T-helper 1 cell (primary cell): ENCODE measurements around the gene NTM.
"Not testable (repeated sequence)": the region's sequence is repeated elsewhere in the genome, so short reads cannot be mapped to it uniquely, and the experiment has no call there.

Experiments used
- DNase-seq, 5 donors: peaks; one replicate each; pipeline ENCODE4 v3.0.0-alpha.2; 2012 to 2020

NTM gene

DNA sequence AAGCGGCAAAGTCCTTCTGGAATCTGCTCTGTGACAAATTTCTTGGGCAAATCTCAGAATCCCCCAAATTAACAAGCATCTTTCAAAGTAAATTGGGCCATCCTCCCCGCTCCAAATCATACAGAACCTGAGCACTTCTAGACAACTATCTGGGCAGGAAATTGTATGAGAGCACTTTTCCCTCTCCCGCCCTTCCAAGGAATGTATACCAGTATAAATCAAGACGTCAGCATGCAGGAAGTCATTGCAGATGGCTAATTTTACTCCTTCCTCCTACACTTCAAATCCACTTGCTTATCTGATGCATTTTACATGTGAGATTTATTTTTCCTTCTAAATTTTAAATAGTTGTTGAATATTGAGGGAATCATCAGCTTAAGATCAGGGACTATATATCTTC lies 52.1 kb downstream of the NTM start:
- no peak for DNase-seq

DNA sequence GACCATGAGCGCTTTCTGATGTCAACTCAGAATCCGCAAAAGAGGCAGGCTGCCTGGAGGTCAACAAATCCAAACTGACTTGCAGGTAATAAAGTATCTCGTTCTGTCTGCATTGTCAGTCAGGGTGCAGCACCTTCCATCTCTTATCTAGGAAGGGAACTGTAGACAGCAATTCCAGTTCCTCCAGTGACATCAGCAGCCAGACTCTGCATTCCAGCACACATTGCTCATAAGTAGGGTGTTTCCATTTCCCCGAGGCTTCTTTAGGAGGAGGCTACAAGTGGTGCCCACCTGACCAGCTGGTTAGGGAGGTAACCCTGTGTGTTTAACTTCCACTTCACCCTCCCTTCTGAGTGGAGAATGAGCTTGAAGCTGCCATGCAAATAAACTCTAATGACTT lies 53.3 kb downstream of the NTM start:
- no peak for DNase-seq

DNA sequence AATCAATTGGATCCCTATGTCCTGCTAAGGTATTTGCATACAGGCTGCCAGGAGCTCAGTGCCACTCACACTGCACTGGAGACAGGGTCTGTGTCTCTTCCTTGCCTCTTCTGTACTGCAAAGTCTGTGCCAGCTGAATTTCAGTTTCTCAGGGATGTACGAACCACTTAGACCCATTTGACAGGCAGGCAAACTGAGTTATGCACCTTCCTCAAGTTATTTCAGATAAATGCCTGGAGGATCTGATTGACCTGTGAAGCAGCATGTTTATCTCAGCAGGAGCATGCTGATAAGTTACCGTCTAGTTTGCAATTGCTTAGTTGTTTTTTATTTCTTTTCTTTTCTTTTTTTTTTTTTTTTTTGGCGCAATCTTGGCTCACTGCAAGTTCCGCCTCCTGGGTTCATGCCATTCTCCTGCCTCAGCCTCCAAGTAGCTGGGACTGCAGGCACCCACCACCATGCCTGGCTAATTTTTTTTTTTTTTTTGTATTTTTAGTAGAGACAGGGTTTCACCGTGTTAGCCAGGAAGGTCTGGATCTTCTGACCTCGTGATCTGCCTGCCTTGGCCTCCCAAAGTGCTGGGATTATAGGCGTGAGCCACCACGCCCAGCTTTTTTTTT lies 54.0 kb downstream of the NTM start:
- not testable (repeated sequence) for DNase-seq

DNA sequence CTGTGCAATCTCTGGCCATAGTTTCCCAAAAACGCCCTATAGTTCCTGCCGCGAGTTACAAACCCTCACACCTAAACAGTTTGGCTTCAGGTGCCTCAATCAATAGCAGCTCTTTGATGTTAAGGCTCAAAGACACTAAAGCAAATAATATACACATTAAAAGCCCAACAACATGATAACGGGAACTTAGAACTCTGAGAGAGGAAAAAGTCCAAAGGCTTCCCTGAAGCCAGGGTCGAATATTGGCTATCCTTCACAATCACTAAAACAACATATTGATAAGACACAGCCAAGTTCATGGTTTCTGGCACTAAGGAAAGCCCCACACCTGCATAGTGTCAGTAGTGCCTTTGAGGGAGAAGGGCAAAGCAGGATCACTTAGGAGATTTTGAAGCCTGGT lies 54.9 kb downstream of the NTM start:
- no peak for DNase-seq

DNA sequence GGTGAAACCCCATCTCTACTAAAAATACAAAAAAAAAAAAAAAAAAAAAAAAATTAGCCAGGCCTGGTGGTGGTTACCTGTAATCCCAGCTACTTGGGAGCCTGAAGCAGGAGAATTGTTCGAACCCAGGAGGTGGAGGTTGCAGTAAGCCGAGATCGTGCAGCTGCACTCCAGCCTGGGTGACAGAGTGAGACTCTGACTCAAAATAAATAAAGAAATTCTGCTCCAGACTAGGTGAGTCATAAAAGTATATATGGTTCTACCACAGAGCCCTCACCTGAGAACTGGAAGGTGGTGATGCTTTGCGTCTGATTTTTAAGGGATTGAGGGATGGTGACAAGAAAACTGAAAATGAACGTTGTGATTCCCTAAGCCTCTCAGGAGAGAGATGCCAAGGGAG lies 58.4 kb downstream of the NTM start:
- no peak for DNase-seq

DNA sequence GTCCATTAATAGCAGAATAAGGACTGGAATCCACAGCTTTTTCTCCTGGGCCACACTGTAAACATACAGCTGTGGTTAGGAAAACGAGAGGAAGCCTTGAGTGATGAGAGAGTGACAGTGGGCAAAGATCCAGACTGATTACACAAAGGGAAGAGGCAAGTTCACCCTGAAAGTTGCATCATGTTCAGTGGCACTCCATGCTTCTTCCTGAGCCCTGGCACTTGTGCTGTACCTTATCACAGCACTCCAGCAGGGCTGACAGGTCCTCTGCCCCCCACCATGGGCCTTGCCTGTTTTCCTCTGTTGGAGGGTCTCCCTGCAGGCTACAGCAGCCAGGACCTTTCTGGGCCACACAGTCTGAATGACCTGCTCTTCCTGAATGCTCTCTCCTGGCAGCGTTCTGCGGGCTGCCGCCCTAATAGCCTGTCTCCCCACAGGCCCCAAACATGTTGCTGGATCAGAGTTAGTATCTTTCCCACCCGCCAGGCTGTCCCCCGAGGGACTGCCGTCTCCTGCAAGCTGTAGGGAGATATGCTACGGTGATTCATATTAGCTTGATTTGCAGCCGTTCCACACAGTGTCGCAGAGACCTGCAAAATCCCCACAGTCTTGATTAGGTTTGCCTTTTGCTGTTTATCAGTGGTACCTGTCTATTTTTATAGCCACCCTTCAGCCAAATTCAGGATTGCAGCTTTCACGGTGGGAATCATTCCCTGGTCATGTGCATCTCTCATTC lies 60.2 kb downstream of the NTM start:
- no peak for DNase-seq

DNA sequence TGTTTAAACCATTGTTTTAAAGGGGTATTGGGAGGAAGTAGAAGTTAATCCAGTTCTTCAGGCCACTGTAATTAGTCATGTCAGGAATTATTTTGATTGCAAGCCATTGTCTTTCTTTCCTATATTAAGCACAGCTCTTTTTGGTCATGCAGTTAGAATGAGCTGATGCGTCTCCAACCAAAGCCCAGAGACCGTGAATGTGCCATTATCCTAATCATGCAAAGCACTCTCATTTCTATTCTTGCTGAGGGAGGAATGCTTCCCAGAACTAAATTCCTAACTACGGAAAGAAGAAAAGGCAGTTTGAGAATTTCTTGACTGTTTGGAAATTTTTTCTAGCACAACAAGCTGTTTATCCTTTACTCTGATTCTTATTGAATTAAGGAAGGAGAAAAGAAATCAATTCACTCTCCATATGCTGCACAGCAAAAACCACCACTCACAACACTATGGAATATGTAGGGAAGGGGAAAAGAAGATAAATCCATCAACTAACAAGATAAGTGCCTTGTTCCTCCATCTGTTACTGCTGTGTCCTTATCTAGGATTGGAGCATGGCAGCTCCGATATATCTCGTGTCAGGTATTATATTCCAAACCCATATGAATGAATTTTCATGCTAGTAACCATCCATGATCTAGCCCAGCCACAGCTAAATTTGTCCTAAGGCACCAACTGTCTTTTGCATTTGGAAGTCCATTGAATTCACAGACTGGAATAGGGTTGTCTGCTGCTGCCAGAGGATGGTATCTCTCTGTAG lies 70.8 kb downstream of the NTM start:
- DNase-seq, result no peak

DNA sequence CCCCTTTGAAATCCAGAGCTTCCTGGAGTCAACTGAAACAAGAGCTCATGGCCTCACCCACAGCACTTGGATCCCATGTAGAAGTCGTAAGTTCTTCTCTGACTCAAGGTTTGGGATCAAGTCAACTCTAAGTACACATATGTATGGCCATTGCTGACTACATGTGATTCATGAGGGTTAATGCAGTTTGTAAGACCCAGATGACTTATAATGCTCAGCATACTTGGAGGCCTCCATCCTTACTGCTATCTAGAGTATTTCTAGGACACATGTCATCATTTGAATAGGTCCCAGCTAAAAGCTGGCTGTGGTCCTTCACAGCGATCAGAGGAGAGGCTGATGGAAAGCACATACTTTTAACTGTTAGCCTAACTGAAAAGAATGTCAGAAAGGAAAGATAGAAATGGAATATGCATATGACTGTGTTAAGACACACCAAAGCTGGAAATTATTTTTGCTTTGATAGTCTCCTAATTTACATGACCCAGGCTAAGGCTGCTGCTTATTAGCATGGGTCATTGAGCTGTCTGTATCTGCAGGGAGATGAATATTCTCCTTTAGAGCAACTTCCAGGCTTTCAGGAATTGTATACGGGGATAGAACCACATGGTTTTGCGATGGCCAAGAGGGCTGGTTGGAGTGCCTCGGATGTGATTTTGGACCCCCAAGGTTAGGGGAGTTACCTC lies 76.3 kb downstream of the NTM start:
- DNase-seq, result no peak

DNA sequence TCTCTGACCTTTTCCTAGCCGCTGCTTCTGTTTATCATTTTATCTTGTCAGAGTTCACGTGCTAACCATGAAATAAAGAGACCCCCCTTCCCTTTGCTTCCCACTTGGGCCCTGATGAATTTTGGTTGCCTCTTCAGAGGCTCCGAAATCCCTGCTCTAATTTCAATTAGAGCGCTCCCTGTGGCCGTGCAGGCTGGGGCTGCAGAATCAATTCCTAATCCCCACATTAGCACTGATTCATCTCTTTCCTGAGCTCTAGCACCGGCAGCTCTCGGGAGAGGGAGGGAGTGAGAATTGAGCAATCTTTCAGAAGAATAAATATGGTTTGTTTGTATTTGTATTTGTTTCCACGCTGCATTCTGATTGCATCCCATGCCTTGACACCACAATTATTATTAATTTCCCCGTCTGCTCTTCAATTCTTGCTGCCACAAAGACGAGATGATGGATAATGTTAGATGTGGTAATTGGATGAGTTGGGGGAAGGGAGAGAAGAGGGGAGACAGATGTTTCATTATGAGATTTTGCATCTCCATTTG lies 76.9 kb downstream of the NTM start:
- no peak for DNase-seq

DNA sequence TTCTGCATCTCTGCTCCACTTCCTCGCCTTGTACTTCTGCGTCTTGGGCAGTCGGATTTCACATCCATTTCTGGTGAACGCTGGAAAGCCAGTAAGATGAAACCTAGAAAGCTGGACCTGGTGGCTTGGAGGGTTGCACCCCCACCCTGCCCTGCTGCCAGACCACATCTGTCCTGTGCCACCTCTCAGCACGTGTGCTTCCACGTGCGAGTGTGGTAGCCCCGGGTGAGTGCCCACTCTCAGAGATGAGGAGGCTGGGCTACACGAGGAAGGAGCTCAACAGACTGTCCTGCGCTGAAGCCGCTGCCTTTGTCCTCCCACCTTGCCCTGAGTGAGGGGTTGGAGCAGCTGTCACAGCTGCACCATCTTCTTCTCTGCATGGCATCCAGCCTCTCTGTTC lies 77.5 kb downstream of the NTM start:
- no peak for DNase-seq

DNA sequence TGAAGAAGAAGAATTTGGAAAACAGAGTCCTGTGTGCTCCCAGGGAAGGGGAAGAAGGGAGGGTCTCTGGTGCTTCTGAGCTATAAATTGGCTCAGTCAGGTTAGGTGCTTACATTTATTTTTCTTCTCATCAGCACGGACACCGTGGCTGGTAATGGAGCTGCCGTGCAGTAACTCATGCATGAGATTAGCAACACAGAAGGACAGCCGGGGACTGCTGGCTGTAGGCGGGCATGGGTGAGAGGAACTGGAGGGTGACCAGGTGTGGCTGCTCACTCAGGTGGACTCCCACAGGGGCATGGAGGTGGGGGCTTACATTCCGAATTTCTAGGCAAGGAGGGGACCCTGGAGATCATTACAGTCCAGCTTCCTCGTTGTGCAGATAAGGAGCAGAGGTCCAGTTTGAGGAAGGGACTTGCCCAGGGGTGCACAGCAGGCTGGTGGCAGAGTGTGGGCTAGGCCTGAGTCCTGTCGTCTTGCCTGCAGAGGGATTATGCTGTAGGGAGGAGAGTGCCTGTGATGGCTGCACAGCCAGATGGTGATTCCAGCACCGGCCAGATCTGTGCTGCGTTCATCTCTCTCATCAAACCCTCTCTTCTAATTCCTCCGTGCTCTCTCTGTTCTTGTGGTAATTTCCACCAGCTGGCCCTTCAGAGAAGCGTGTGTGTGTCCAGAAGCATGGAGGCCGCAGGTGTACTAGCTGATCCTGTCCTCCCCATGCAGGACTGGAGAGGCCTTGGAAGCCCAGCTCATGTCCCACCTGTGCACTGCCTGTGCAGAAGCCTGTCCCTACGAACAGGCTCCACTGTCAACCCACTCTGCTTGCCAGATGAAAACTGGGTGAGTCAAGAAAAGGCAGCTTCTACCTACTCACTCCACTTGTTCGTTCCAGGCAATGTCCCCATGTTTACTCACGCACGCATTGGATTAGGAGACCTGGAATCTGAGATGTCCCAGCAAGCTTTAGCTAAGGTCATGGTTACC lies 78.9 kb downstream of the NTM start:
- no peak for DNase-seq

DNA sequence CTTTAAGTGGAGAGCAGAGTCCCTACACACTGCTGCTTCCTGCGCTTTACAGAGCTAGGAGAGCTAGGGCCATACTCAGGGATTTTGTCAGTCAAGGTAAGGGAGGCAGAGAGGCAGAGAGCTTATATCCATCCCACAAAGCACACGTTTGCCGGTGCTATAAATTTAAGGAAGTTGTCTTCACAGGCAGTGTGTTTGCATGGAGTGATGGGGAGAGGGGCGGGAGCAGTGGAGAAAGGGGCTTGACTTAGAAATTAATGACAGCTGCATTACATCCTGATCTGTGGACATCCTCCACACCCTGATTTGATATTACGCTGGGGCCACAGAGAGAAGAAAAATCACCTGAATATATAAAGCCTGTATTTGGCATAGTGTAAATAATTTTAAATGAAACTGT lies 84.1 kb downstream of the NTM start:
- no peak for DNase-seq

DNA sequence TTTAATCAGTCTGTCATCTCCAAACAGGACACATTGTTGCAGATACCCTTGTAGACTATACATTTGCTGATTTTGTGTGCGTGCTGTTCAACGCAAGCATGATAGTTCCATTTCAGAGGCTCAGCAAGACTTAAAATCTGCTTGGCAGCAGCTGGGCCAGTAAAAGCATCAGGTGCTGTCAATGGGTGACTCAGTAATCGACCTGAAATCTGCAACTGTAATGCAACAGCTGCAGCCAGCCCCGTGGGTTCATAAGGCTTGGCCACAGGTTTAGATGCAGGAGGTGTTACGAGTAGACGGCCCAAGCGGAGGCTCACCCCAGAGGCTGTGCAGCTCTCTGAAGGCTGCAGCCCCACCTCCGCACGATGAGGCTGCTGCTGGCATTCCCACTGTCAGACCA lies 84.6 kb downstream of the NTM start:
- DNase-seq, result no peak

DNA sequence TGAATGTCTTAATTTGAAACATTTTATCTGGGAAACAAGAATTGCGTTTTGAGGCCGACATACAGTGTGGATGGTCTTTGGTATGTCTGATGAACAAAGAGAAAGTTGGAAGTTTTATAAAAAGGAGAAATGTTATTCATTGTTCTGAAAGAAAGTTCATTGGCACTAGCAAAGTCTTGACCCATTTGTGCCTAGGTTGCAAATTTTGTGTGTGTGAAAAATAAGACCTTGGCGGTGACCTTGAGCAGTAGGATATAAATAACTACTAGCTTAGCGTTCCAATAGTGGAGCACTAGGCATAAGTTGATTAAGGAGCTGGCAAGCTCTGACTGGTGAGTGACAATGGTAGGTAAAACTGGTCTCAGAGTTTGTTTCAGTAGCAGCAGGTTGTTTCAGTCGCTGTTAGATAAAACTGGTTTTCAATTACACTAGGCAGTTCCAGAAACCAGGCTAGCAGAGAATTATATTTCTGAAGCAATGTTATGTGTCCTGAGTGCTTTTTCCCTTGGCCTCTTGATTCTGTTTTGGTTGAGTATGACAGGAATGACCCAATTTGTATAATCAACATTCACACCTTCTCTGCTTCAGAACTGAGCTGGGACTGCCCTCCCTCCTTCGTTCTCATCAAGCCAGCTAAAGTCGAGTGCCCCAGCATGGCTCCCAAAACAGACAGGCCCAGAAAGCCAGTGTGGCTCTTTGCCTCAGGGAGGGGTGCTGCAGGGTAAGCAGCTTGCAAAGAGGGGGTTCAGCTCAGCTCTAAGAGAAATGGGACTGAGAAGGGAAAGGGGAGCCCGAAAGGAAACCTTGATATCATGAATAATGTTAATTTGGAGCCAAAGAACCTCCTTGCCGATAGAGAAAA lies 85.7 kb downstream of the NTM start:
- DNase-seq, result no peak

DNA sequence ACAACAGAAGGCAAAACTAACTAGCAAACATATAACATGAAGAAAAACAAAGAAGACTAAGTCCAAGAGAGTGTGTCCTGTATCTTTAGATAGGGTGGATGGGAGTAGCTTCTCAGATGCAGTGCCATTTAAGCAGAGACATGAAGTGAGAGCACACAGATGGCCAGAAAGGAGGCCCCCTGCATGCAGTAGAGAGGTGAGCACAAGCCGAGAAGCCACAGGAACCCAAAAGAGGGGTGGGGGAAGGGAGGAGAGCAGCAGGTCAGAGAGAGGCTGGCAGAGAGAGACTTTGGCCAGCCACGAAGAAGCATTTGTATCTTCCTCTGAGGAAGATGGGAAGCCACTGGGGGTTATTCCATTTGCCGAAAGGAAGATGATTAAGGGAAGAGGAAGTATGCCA lies 86.7 kb downstream of the NTM start:
- no peak for DNase-seq

DNA sequence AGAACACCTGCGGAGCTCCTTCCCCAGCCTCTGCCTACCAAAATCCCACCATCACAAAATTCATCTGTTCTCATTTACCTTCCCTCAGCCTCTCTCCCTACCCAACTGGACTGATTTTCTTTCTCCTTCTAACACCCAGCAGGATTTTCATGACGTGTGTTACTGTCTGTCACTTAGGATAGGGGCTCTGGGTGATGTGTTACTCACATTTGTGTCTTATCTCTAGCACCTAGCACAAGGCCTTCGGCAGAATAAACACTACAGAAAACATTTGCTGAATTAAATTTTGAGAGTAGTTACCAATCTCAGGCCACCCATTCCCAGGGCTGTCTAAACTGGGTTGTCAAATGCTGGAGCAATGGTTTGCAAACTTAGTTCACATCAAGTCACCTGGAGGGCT lies 88.0 kb downstream of the NTM start:
- DNase-seq, result no peak

DNA sequence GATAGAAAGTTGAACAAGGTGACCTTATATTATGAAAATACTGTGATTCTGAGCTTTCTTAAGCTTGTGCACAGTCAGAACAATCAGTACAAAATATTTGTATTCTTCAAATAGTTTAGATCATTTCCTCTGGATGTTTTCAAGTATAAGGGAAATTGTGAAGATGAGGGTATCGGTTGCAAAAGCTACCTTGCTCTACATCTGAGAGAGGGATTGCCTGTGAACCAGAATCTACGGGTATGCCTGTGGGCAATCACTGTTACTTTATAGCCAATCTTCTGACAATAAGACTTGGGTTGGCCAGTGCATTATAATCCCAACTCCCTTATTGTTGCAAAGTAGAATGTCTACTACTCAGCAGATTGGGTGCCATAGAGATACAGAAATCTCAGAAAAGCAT lies 90.5 kb downstream of the NTM start:
- DNase-seq, result no peak

DNA sequence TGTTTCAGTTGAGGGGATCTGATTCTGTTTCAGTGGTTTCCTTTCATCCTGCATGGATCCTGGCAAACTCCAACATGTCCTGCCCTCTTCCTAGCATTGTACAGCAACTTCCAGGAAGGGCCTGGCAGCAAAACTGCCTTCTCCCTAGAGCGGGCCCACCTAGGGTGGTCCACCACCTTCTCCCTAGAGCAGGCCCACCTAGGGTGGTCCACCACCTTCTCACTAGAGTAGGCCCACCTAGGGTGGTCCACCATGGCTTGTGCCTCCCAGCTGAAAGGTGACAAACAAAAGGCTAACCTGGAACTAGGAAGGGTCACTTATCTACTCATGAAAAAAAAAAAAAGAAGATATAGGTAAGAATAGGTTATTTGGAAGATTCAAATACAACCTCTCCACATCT lies 92.2 kb downstream of the NTM start:
- no peak for DNase-seq

DNA sequence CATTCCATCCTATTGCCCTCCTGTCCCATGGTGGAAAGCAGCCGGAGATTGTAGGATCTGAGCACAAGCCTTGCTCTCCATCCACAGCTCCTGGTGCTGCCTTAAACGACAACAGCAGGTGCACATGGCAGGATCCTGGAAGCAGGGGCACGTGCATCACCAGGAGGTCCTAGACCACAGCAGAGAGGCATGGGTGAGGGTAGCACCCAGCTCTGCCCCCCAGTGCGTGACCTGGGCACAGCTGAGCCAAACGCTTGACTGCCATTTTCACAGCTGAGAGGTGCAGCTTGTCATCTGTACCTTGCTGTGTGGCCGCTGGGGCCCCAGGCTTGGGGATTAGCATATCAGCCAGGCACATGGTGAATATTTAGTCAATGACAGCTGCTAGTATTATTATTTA lies 92.7 kb downstream of the NTM start:
- DNase-seq, result no peak

DNA sequence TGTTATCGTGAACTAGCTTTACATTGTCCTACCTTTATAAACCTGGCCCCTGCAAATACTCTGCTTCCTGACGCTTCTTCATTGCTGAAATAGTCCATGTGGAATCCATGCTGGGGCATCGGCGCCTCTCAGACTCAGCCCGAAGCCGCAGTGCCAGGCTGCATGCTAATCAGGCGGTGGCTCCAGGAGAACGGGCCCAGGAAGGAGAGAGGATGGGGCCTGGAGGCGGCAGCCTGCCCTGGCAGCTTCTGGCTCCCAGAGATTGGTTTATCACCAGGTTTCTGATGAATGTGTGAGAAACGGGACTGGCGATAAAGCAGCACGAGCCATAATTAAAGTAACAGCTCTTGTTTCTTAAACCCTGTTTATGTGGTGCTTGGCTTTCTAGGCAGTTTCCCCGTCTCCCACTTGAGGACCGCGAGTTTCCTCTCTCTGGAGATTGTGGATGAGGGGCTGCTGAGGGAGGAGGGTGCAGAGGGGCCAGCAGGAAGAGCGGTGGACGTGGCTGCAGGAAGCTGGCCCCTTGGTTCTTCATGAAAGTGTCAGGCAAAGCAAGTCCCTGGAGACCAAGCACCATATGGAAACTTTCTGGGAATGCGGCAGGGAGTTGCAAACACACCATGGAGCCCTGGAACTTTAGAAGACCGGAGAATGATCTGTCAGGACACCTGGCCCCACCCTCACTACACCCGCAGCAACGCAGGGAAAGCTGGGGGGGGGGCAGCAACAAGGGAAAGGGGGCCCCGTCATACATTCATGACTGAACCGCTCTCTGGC lies 93.4 kb downstream of the NTM start:
- no peak for DNase-seq
